Measurements from ENCODE around the gene SOHLH2. TPM values are rescaled to one million over a fixed set of nuclear protein-coding genes. Genes with fewer than 3 reads are reported as not detected.

The SOHLH2 gene, protein sequence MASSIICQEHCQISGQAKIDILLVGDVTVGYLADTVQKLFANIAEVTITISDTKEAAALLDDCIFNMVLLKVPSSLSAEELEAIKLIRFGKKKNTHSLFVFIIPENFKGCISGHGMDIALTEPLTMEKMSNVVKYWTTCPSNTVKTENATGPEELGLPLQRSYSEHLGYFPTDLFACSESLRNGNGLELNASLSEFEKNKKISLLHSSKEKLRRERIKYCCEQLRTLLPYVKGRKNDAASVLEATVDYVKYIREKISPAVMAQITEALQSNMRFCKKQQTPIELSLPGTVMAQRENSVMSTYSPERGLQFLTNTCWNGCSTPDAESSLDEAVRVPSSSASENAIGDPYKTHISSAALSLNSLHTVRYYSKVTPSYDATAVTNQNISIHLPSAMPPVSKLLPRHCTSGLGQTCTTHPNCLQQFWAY
- not detected for total RNA-seq
- long read RNA-seq, result 0 reads

DNA sequence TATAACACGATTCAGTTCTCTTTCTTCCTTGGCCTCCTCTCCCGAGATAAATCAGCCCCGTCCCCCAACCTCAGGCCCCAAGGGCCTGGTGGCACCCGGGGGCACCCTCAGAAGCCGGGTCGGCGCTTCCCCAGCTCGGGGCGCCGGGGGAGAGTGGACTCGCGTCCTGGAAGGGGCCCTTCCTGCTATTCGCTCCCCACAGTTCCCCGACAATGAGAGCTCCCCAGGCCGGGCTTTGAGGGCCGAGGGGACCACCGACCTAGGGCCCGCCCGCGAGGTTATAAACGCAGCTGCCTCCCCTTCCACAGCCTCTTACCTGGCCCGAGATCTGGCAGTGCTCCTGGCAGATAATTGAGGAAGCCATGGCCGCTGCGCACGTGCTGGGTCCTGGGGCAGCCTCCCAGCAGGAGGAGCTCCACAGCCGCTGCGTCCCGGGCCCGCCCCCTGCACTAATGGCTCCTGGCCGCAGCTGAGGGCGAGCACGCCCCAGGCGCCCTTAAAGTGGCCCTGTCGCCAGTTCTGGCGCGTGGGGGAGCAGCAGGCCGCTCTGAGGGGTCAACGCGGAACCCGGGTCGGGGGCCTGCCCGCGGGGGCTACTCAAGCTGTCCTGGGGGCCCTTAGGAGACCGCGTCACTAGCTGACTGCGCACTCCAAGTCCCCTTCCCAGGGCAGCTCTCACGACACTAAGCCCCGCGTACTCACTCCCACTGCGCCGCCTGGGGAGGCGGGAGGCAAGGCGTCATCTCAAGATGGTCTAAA, at the start of gene SOHLH2:
TSS of gene SOHLH2 (minus strand) at position 394 of the 759 bp plus-strand sequence. CDS start at position 364, 30 bp downstream.
- intact Hi-C loops (cut with micrococcal nuclease), result no loop called here
- Histone ChIP-seq H3K4me1 (no peaks in the 10 kb centered on the region), H3K9me3 (replicated peaks) (peaks cover 15% of the 10 kb centered on the region), H3K27ac (replicated peaks) (no peak within 1 kb of the TSS), H3K4me3 (no peak within 1 kb of the TSS), H3K36me3 (no peaks in the 10 kb centered on the region), H3K27me3 (ENCODE audit: low read depth) (peaks cover 11% of the 10 kb centered on the region)
- TF ChIP-seq, protein P1, sequence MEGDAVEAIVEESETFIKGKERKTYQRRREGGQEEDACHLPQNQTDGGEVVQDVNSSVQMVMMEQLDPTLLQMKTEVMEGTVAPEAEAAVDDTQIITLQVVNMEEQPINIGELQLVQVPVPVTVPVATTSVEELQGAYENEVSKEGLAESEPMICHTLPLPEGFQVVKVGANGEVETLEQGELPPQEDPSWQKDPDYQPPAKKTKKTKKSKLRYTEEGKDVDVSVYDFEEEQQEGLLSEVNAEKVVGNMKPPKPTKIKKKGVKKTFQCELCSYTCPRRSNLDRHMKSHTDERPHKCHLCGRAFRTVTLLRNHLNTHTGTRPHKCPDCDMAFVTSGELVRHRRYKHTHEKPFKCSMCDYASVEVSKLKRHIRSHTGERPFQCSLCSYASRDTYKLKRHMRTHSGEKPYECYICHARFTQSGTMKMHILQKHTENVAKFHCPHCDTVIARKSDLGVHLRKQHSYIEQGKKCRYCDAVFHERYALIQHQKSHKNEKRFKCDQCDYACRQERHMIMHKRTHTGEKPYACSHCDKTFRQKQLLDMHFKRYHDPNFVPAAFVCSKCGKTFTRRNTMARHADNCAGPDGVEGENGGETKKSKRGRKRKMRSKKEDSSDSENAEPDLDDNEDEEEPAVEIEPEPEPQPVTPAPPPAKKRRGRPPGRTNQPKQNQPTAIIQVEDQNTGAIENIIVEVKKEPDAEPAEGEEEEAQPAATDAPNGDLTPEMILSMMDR (IDR thresholded peaks at IDR 0.05; ENCODE audit: borderline replicate concordance), result no peak
- DNase-seq, result no peak

DNA sequence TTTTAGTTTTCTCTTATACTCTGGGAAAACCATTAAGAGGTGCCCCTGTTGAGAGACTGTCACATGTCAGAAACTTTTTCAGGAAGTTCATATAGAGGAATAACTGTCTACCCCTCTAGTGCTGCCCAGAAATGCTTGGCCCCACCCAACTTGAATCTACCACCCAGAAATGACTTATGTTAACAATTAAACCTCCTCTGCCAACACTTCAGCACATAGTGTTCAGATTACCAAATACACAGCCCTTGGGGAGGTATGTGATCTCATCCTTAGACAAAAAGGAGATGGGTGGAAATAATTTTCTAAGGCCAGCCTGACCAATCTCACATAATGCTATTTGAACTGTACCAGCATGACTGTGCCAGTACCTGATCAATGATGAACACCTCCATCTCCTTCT, 47.6 kb upstream of the SOHLH2 start:
- Histone ChIP-seq H3K9me3 (replicated peaks) (no peaks in the 10 kb centered on the region), H3K27me3 (ENCODE audit: low read depth) (peaks cover 10% of the 10 kb centered on the region), H3K36me3 (no peaks in the 10 kb centered on the region), H3K27ac (replicated peaks) (no peak overlapping the region), H3K4me3 (no peak overlapping the region), H3K4me1 (no peaks in the 10 kb centered on the region)
- TF ChIP-seq, protein P1 (IDR thresholded peaks at IDR 0.05; ENCODE audit: borderline replicate concordance), result no peak
- no peak for DNase-seq
- intact Hi-C loops (cut with micrococcal nuclease), result no loop called here

DNA sequence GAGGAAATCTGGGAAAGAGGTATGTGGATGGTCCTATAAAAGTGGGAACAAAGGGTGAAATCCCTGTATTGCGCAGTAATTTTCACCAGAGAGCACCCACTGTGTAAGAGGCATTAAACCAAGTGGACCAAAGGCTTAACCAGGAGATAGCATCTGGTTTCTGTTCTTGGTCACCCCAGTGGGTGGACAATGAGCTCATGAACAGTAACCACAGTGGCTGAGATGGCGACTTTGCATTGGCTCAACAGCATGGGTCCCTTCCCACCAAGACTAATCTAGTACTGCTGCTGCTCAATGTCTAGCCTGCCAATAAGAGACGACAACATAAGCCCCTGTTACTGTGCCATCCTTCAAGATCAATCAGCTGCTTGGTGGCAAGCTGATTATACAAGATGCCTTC, 46.7 kb upstream of the SOHLH2 start:
- no peak overlapping the region for H3K4me3 ChIP-seq
- H3K4me1 ChIP-seq, result no peaks in the 10 kb centered on the region
- DNase-seq, result no peak
- no peaks in the 10 kb centered on the region for H3K36me3 ChIP-seq
- TF ChIP-seq, protein P1 (IDR thresholded peaks at IDR 0.05; ENCODE audit: borderline replicate concordance), result no peak
- no peaks in the 10 kb centered on the region for H3K9me3 ChIP-seq (replicated peaks)
- H3K27ac ChIP-seq (replicated peaks), result no peak overlapping the region
- intact Hi-C loops (cut with micrococcal nuclease), result no loop called here
- peaks cover 4% of the 10 kb centered on the region for H3K27me3 ChIP-seq (ENCODE audit: low read depth)

DNA sequence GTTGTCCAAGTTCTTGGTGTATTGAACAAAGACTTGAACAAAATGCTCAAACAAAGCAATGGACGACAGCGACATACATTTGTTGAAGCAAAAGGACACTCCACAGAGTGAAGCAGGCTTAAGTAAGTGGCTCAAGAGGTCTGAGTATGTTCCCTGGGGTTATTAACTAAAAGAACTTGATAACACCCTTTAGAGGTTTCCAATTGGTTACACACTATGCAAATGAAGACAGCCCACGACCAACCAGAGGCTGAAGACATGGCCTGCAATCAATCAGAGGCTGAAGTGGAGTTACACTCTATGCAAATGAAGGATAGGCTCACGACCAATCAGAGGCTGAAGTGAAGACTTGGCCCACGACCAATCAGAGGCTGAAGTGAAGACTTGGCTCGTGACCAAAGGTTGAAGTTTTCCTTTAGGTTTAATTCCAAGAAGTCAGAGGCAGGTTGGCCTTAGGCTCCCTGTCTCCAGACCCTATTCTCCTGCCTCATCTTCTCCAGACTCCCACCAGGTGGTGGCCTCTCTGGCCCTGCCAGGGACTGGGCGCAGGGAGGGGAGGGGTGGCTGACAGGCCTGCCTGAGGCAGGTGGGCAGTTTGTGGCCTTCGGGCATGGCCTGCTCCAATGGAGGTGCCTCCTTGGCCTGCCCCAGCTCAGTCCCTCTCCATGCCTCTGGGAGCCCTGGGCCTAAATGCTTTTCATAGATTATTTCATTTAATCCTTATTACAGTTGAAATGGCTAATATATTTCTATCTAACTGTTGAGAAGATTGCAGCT, 45.2 kb upstream of the SOHLH2 start:
- Histone ChIP-seq H3K9me3 (replicated peaks) (no peaks in the 10 kb centered on the region), H3K4me3 (no peak overlapping the region), H3K36me3 (no peaks in the 10 kb centered on the region), H3K27ac (replicated peaks) (no peak overlapping the region), H3K4me1 (no peaks in the 10 kb centered on the region), H3K27me3 (ENCODE audit: low read depth) (peaks cover 4% of the 10 kb centered on the region)
- intact Hi-C loops (cut with micrococcal nuclease), result no loop called here
- TF ChIP-seq, protein P1 (IDR thresholded peaks at IDR 0.05; ENCODE audit: borderline replicate concordance), result no peak
- no peak for DNase-seq

DNA sequence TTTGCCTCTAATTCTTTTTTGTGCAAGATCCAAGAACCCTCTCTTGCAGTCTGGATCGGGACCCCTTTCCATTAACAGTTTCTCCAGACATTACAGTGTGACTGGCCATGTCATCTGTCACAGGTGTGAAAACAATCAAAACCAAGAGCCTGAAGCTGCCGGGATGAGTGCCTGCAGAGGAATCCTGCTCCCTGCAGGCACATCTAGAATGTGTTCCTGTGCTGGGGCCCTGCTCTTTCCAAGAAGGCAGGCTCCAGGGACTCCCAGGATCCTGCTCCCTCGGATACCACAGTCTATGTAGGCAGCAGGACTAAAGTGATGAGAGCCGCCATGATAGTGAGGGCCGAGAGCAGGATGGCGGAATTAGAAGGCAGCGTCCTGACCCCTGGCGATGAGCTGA, 44.5 kb upstream of the SOHLH2 start:
- TF ChIP-seq, protein P1 (IDR thresholded peaks at IDR 0.05; ENCODE audit: borderline replicate concordance), result no peak
- no peak for DNase-seq
- Histone ChIP-seq H3K27me3 (ENCODE audit: low read depth) (peaks cover 4% of the 10 kb centered on the region), H3K4me1 (no peaks in the 10 kb centered on the region), H3K9me3 (replicated peaks) (no peaks in the 10 kb centered on the region), H3K4me3 (no peak overlapping the region), H3K36me3 (no peaks in the 10 kb centered on the region), H3K27ac (replicated peaks) (no peak overlapping the region)
- intact Hi-C loops (cut with micrococcal nuclease), result no loop called here

Measured in left ventricle myocardium inferior (tissue), 1 donor.